ENCODE measurements around the gene SND1.
A peak's percentile ranks its signal among the peaks of the same experiment; 100 is the strongest.
"Not testable (repeated sequence)": the region's sequence is repeated elsewhere in the genome, so short reads cannot be mapped to it uniquely, and the experiment has no call there.

SND1 gene

GRCh38 chr7:128105228-128106022 lies 453.4 kb downstream of the SND1 start:
- Histone ChIP-seq H3K36me3 (ENCODE audit: low read depth) (no peaks in the 10 kb centered on the region), H3K9me3 (ENCODE audit: severe bottlenecking) (no peaks in the 10 kb centered on the region), H3K4me3 (ENCODE audit: severe bottlenecking) (no peak overlapping the region), H3K27me3 (ENCODE audit: insufficient read depth, poor library complexity, severe bottlenecking) (peaks cover 31% of the 10 kb centered on the region), H3K27ac (ENCODE audit: poor library complexity, severe bottlenecking) (no peak overlapping the region), H3K4me1 (ENCODE audit: insufficient read depth, poor library complexity, severe bottlenecking) (no peaks in the 10 kb centered on the region)
- ATAC-seq (ENCODE audit: low read depth) = no peak
- DNase-seq (ENCODE audit: low spot score) = peak; percentile 44
- TF ChIP-seq, protein P1, sequence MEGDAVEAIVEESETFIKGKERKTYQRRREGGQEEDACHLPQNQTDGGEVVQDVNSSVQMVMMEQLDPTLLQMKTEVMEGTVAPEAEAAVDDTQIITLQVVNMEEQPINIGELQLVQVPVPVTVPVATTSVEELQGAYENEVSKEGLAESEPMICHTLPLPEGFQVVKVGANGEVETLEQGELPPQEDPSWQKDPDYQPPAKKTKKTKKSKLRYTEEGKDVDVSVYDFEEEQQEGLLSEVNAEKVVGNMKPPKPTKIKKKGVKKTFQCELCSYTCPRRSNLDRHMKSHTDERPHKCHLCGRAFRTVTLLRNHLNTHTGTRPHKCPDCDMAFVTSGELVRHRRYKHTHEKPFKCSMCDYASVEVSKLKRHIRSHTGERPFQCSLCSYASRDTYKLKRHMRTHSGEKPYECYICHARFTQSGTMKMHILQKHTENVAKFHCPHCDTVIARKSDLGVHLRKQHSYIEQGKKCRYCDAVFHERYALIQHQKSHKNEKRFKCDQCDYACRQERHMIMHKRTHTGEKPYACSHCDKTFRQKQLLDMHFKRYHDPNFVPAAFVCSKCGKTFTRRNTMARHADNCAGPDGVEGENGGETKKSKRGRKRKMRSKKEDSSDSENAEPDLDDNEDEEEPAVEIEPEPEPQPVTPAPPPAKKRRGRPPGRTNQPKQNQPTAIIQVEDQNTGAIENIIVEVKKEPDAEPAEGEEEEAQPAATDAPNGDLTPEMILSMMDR (IDR thresholded peaks at IDR 0.05; ENCODE audit: poor library complexity, severe bottlenecking) = no peak

- H3K27me3 ChIP-seq (ENCODE audit: insufficient read depth, poor library complexity, severe bottlenecking) = peaks cover 31% of the 10 kb centered on the region
- no peak overlapping the region for H3K27ac ChIP-seq (ENCODE audit: poor library complexity, severe bottlenecking)
- no peaks in the 10 kb centered on the region for H3K9me3 ChIP-seq (ENCODE audit: severe bottlenecking)
- DNase-seq (ENCODE audit: low spot score) (peak; percentile 11), ATAC-seq (ENCODE audit: low read depth) (0 out of 3 replicates have a peak, but pooled peaks have one; percentile 8)
- no peaks in the 10 kb centered on the region for H3K4me1 ChIP-seq (ENCODE audit: insufficient read depth, poor library complexity, severe bottlenecking)
- no peaks in the 10 kb centered on the region for H3K36me3 ChIP-seq (ENCODE audit: low read depth)
- no peak overlapping the region for H3K4me3 ChIP-seq (ENCODE audit: severe bottlenecking)
- TF ChIP-seq, protein P1 (IDR thresholded peaks at IDR 0.05; ENCODE audit: poor library complexity, severe bottlenecking) = no peak
These were observed 454.8 kb downstream of the SND1 start for GRCh38 chr7:128106821-128107220.

- not testable (repeated sequence) for H3K4me1 ChIP-seq (ENCODE audit: insufficient read depth, poor library complexity, severe bottlenecking); H3K36me3 ChIP-seq (ENCODE audit: low read depth); H3K9me3 ChIP-seq (ENCODE audit: severe bottlenecking); H3K27ac ChIP-seq (ENCODE audit: poor library complexity, severe bottlenecking); ATAC-seq (ENCODE audit: low read depth); H3K4me3 ChIP-seq (ENCODE audit: severe bottlenecking)
- H3K27me3 ChIP-seq (ENCODE audit: insufficient read depth, poor library complexity, severe bottlenecking) = peaks cover 31% of the 10 kb centered on the region
- peak; percentile 15 for DNase-seq (ENCODE audit: low spot score)
These were observed 455.5 kb downstream of the SND1 start for GRCh38 chr7:128107516-128107915.

- no peak overlapping the region for H3K4me3 ChIP-seq (ENCODE audit: severe bottlenecking)
- peak; percentile 23 for DNase-seq (ENCODE audit: low spot score)
- TF ChIP-seq, protein P1 (IDR thresholded peaks at IDR 0.05; ENCODE audit: poor library complexity, severe bottlenecking) = no peak
- ATAC-seq (ENCODE audit: low read depth) = no peak
- no peaks in the 10 kb centered on the region for H3K4me1 ChIP-seq (ENCODE audit: insufficient read depth, poor library complexity, severe bottlenecking)
- peaks cover 30% of the 10 kb centered on the region for H3K27me3 ChIP-seq (ENCODE audit: insufficient read depth, poor library complexity, severe bottlenecking)
- no peaks in the 10 kb centered on the region for H3K36me3 ChIP-seq (ENCODE audit: low read depth)
- H3K9me3 ChIP-seq (ENCODE audit: severe bottlenecking) = no peaks in the 10 kb centered on the region
- no peak overlapping the region for H3K27ac ChIP-seq (ENCODE audit: poor library complexity, severe bottlenecking)
These were observed 456.1 kb downstream of the SND1 start for GRCh38 chr7:128108129-128108528.

DNA sequence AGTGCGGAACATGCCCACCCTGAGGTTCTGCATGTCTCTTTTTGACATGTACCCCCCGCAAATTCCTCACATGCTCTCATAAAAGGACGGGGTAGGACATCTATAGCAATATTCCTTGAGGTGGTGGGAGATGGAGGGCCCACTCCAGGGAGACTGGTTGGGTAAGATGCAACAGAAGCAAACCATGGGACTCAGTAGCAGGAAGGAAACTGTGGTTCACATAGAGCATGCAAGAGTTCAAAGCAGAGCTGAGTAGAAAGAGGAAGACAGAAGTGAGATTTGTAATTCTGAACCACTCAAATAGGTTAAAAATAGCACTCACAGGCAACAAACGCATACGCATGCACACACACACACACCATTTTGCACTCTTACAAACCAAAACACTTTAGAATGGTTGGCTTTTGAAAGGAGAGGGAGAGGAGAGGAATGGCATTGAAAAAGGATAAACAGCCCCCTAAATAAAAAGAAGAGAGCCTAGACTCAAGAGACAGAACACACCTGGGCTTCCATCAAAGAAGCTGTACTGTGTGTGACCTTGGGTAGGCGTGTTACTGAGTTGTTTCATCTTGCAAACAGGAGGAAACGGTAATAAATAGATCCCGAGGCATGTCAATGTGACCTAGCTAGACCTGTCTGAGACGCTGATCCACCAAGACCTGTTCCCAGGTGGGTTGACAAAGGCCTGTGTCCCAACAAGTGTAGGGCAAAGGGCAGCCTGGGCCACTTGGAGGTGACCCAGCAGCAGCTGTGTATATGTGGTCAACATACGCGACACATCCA lies 456.8 kb downstream of the SND1 start:
- Histone ChIP-seq H3K27me3 (ENCODE audit: insufficient read depth, poor library complexity, severe bottlenecking) (peaks cover 23% of the 10 kb centered on the region), H3K27ac (ENCODE audit: poor library complexity, severe bottlenecking) (no peak overlapping the region)

DNA sequence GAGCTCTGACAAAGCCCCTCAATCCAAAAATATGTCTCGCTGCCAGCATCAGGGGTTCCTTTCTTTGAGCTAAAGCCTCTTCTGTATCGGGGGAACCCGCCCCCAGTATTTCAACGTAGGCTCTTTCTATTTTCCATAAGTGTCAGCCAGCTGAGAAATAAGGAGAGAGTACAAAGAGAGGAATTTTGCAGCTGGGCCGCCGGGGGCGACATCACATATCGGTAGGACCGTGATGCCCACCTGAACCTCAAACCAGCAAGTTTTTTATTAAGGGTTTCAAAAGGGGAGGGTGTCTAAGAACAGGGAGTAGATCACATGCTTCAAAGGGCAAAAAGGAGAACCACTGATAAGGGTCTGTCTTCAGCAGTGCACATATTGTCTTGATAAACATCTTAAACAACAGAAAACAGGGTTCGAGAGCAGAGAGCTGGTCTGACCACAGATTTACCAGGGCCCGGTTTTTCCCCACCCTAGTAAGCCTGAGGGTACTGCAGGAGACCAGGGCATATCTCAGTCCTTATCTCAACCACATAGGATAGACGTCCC lies 457.5 kb downstream of the SND1 start:
- not testable (repeated sequence) for ATAC-seq (ENCODE audit: low read depth); H3K4me3 ChIP-seq (ENCODE audit: severe bottlenecking); DNase-seq (ENCODE audit: low spot score); H3K36me3 ChIP-seq (ENCODE audit: low read depth); H3K9me3 ChIP-seq (ENCODE audit: severe bottlenecking); H3K4me1 ChIP-seq (ENCODE audit: insufficient read depth, poor library complexity, severe bottlenecking); H3K27ac ChIP-seq (ENCODE audit: poor library complexity, severe bottlenecking)
- H3K27me3 ChIP-seq (ENCODE audit: insufficient read depth, poor library complexity, severe bottlenecking) = peaks cover 17% of the 10 kb centered on the region

More for the DNA sequence above, 456.8 kb downstream of the SND1 start:
- TF ChIP-seq, protein P1 (IDR thresholded peaks at IDR 0.05; ENCODE audit: poor library complexity, severe bottlenecking) = no peak
- no peak for DNase-seq (ENCODE audit: low spot score)
- H3K9me3 ChIP-seq (ENCODE audit: severe bottlenecking) = no peaks in the 10 kb centered on the region
- ATAC-seq (ENCODE audit: low read depth) = no peak
- no peaks in the 10 kb centered on the region for H3K36me3 ChIP-seq (ENCODE audit: low read depth)
- no peak overlapping the region for H3K4me3 ChIP-seq (ENCODE audit: severe bottlenecking)
- H3K4me1 ChIP-seq (ENCODE audit: insufficient read depth, poor library complexity, severe bottlenecking) = no peaks in the 10 kb centered on the region
